ENCODE data around the gene PTPRK.

- TF ChIP-seq PPARA (CRISPR knock-in tag; IDR thresholded peaks at IDR 0.05; ENCODE audit: borderline replicate concordance) (no peak), ZNF70 (CRISPR knock-in tag; IDR thresholded peaks at IDR 0.05) (no peak), PATZ1 (CRISPR knock-in tag; IDR thresholded peaks at IDR 0.05; ENCODE audit: borderline replicate concordance) (no peak), ZC3H10 (CRISPR knock-in tag; IDR thresholded peaks at IDR 0.05) (no peak), TSHZ2 (CRISPR knock-in tag; IDR thresholded peaks at IDR 0.05) (no peak), ZNF8 (CRISPR knock-in tag; IDR thresholded peaks at IDR 0.05) (no peak), CREB5 (CRISPR knock-in tag; IDR thresholded peaks at IDR 0.05; ENCODE audit: low read depth) (no peak), OSR1 (CRISPR knock-in tag; IDR thresholded peaks at IDR 0.05) (no peak), GLIS3 (CRISPR knock-in tag; IDR thresholded peaks at IDR 0.05) (no peak), SNAI2 (CRISPR knock-in tag; IDR thresholded peaks at IDR 0.05) (no peak), ISL1 (CRISPR knock-in tag; IDR thresholded peaks at IDR 0.05) (no peak), ZNF565 (CRISPR knock-in tag; conservative IDR thresholded peaks at IDR 0.05; ENCODE audit: low read depth) (no peak), CSDC2 (CRISPR knock-in tag; IDR thresholded peaks at IDR 0.05) (no peak), ZFP30 (CRISPR knock-in tag; IDR thresholded peaks at IDR 0.05) (no peak)
Observed at GRCh38 chr6:128452713-128453112, 67.7 kb downstream of the PTPRK start.

Measured in SK-N-SH treated with all-trans-retinoic acid at 6 μM for 48 hours (cell line).